SU-DHL-6 (cell line): ENCODE data around the gene FFAR1.

Experiments
- H2AFZ ChIP-seq: fragments of 200-600 bp; sonication (generic); 2 replicates; pipeline ENCODE4 v1.6.1; 2014; ENCODE audit warnings: low read depth, mild to moderate bottlenecking, moderate library complexity, mixed read lengths, antibody characterized with exemption, low read length; ENCODE audit not compliant: severe bottlenecking
- H3F3A ChIP-seq: fragments of 200-600 bp; shearing (Covaris generic); 2 replicates; pipeline ENCODE4 v1.6.0; 2016; ENCODE audit warnings: antibody characterized with exemption, mild to moderate bottlenecking; ENCODE audit not compliant: insufficient read depth
- H3K27ac ChIP-seq: fragments of 200-600 bp; sonication (generic); 2 replicates; pipeline ENCODE4 v1.5.1; 2016; ENCODE audit warnings: low read depth, mild to moderate bottlenecking, low read length, moderate library complexity, mixed read lengths
- H3K27me3 ChIP-seq: fragments of 200-600 bp; sonication (generic), shearing (Covaris generic); 2 replicates; pipeline ENCODE4 v1.6.0; 2014; ENCODE audit warnings: mild to moderate bottlenecking, low read length
- H3K36me3 ChIP-seq: fragments of 200-600 bp; sonication (generic); 2 replicates; pipeline ENCODE4 v1.6.1; 2014; ENCODE audit warnings: mild to moderate bottlenecking, low read length, mixed read lengths
- H3K4me2 ChIP-seq: fragments of 300-600, 200-600 bp; shearing (Covaris generic), sonication (generic); 2 replicates; pipeline ENCODE4 v1.6.0; 2014; ENCODE audit warnings: low read length, low read depth, mild to moderate bottlenecking; ENCODE audit not compliant: poor library complexity, severe bottlenecking
- H3K4me3 ChIP-seq: fragments of 200-600 bp; sonication (generic); 2 replicates; pipeline ENCODE4 v1.5.1; 2014; ENCODE audit warnings: antibody characterized with exemption, low read length, mild to moderate bottlenecking, mixed read lengths; ENCODE audit not compliant: insufficient read depth, poor library complexity, severe bottlenecking
- H3K79me2 ChIP-seq: fragments of 200-600 bp; sonication (generic); 2 replicates; pipeline ENCODE4 v1.6.1; 2014; ENCODE audit warnings: mild to moderate bottlenecking, low read length, moderate library complexity; ENCODE audit not compliant: insufficient read depth
- H3K9ac ChIP-seq: fragments of 200-600 bp; sonication (generic); 2 replicates; pipeline ENCODE4 v1.7.0; 2014; ENCODE audit warnings: mild to moderate bottlenecking, low read length
- H3K9me2 ChIP-seq: fragments of 200-600 bp; sonication (generic); replicated peaks from 2 replicates; pipeline ENCODE4 v1.6.1; 2014; ENCODE audit warnings: low read length; ENCODE audit not compliant: insufficient read depth
- H3K9me3 ChIP-seq: fragments of 200-600 bp; sonication (generic); 2 replicates; pipeline ENCODE4 v1.6.1; 2014; ENCODE audit warnings: low read length, mixed read lengths; ENCODE audit not compliant: insufficient read depth
- H4K20me1 ChIP-seq: fragments of 200-600 bp; sonication (generic); 2 replicates; pipeline ENCODE4 v1.6.1; 2014; ENCODE audit warnings: low read depth, mild to moderate bottlenecking, antibody characterized with exemption, low read length, moderate library complexity, mixed read lengths
- EZH2phosphoT487 ChIP-seq: fragments of 200-600 bp; sonication (generic), shearing (Covaris generic); conservative IDR thresholded peaks from 2 replicates; pipeline ENCODE4 v1.6.1; 2018; ENCODE audit warnings: mild to moderate bottlenecking, antibody characterized with exemption, low read length, moderate library complexity, mixed read lengths
- TF ChIP-seq, protein P1 (sequence below): fragments of 200-600 bp; sonication (generic); IDR thresholded peaks from one replicate; pipeline ENCODE4 v1.5.1; 2017; ENCODE audit warnings: antibody characterized with exemption, mild to moderate bottlenecking, low read length, moderate library complexity; ENCODE audit not compliant: insufficient read depth, poor library complexity, severe bottlenecking

Gene FFAR1

GRCh38 chr19:35362261-35363000 lies 14.7 kb downstream of the FFAR1 start:
- H3K4me2 ChIP-seq: no peak overlapping the region
- no peaks in the 10 kb centered on the region for H3K9me2 ChIP-seq
- no peaks in the 10 kb centered on the region for H3K79me2 ChIP-seq
- no peak overlapping the region for H2AFZ ChIP-seq
- no peaks in the 10 kb centered on the region for H3K9me3 ChIP-seq
- no peak overlapping the region for H3K27ac ChIP-seq
- no peaks in the 10 kb centered on the region for H3K27me3 ChIP-seq
- no peaks in the 10 kb centered on the region for H3K36me3 ChIP-seq
- H3K9ac ChIP-seq: no peak overlapping the region
- no peaks in the 10 kb centered on the region for H4K20me1 ChIP-seq
- H3F3A ChIP-seq: no peaks in the 10 kb centered on the region
- H3K4me3 ChIP-seq: no peak overlapping the region
- TF ChIP-seq, protein P1, sequence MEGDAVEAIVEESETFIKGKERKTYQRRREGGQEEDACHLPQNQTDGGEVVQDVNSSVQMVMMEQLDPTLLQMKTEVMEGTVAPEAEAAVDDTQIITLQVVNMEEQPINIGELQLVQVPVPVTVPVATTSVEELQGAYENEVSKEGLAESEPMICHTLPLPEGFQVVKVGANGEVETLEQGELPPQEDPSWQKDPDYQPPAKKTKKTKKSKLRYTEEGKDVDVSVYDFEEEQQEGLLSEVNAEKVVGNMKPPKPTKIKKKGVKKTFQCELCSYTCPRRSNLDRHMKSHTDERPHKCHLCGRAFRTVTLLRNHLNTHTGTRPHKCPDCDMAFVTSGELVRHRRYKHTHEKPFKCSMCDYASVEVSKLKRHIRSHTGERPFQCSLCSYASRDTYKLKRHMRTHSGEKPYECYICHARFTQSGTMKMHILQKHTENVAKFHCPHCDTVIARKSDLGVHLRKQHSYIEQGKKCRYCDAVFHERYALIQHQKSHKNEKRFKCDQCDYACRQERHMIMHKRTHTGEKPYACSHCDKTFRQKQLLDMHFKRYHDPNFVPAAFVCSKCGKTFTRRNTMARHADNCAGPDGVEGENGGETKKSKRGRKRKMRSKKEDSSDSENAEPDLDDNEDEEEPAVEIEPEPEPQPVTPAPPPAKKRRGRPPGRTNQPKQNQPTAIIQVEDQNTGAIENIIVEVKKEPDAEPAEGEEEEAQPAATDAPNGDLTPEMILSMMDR: no peak
- no peak for TF ChIP-seq EZH2phosphoT487

GRCh38 chr19:35363001-35363590 lies 15.4 kb downstream of the FFAR1 start:
- H3K27ac ChIP-seq: no peak overlapping the region
- H3K4me2 ChIP-seq: no peak overlapping the region
- H3K9ac ChIP-seq: no peak overlapping the region
- no peaks in the 10 kb centered on the region for H3K9me3 ChIP-seq
- H3K9me2 ChIP-seq: no peaks in the 10 kb centered on the region
- H2AFZ ChIP-seq: no peak overlapping the region
- H3K36me3 ChIP-seq: no peaks in the 10 kb centered on the region
- no peaks in the 10 kb centered on the region for H4K20me1 ChIP-seq
- no peak overlapping the region for H3K4me3 ChIP-seq
- TF ChIP-seq EZH2phosphoT487: no peak
- TF ChIP-seq, protein P1: no peak
- no peaks in the 10 kb centered on the region for H3K27me3 ChIP-seq
- H3K79me2 ChIP-seq: no peaks in the 10 kb centered on the region
- H3F3A ChIP-seq: no peaks in the 10 kb centered on the region

DNA sequence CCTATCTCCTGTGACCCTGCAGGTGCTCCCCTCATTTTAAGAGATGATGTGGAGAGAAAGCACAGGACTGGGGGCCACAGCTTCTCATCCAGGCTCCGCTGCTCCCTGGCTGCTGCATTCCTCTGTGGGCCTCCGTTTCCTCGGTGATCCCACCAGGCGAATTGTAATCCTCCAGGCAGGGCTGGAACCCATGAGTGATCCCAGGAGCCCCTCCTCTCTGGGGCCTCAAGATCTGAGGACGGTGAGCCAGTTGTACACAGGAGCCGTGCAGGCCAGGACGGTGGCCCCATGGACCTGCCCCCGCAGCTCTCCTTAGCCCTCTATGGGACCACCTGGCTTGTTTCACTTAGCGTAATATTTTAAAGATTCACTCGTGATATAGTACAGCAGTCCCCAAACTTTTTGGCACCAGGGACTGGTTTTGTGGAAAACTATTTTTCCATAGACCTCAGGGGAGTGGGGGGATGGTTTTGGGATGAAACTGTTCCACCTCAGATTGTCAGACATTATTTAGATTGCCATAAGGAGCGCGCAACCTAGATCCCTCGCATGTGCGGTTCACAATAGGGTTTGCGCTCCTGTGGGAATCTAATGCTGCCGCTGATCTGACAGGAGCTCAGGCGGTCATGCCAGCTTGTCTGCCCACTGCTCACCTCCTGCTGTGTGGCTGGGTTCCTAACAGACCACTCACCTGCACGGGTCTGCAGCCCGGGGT lies 16.2 kb downstream of the FFAR1 start:
- Histone ChIP-seq H3K27me3 (no peaks in the 10 kb centered on the region), H3K36me3 (no peaks in the 10 kb centered on the region), H3K79me2 (no peaks in the 10 kb centered on the region), H4K20me1 (no peaks in the 10 kb centered on the region), H2AFZ (no peak overlapping the region), H3K9me2 (no peaks in the 10 kb centered on the region), H3K9ac (no peak overlapping the region), H3K27ac (no peak overlapping the region), H3K9me3 (no peaks in the 10 kb centered on the region), H3K4me3 (no peak overlapping the region), H3F3A (no peaks in the 10 kb centered on the region), H3K4me2 (no peak overlapping the region)
- TF ChIP-seq, protein P1: no peak
- no peak for TF ChIP-seq EZH2phosphoT487
